PC-3 (cell line): Measurements from ENCODE around the gene FERD3L.

Experiments used
- CTCF ChIP-seq: fragments of 300-600 bp; sonication (generic); conservative IDR thresholded peaks from 2 replicates; pipeline ENCODE4 v1.5.1; 2017; ENCODE audit warnings: antibody characterized with exemption, low read depth, mild to moderate bottlenecking, low read length
- EZH2 ChIP-seq: fragments of 300-600 bp; sonication (generic); IDR thresholded peaks from one replicate; pipeline ENCODE4 v1.6.1; 2017; ENCODE audit warnings: antibody characterized with exemption, mild to moderate bottlenecking, low read length; ENCODE audit not compliant: unreplicated experiment

- TF ChIP-seq CTCF: peak; percentile 49
- TF ChIP-seq EZH2: no peak
Measured at GRCh38 chr7:19117870-19118608, 27.2 kb downstream of the FERD3L start.
